ENCODE data around the gene RAB40A.

DNA sequence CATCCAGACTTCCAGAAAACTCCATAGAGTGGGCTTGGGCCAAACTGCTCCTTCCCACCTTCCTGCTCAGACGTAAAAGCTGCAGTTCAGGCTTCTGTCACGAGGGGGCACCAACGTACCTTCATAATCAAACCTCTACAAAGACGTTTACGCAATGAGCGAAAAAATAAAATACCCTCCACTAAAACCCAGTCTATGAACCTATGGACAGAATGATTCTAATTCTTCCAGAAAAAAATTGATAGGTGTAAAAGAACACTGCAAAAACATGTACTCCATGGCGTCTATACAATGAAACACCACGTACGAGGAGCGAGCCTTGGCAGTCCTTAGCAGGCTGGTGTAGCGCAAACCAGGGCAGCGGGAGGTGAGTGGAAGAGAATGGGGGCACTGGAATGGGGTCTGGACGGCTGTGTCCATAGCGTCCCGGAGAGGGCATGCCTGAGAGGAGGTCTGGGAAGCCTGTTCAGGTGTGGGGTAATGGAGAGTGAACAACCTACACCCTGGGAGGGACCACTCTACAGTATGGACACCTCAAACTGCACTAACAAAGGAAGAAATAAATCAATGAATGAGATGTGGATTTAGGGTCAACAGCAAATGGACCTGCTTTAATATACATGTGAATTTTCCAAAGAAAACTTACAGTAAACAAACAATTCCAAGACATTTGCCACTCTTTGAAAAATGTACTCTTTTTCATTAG, 14.4 kb upstream of the RAB40A start:
- TF ChIP-seq, protein P1, sequence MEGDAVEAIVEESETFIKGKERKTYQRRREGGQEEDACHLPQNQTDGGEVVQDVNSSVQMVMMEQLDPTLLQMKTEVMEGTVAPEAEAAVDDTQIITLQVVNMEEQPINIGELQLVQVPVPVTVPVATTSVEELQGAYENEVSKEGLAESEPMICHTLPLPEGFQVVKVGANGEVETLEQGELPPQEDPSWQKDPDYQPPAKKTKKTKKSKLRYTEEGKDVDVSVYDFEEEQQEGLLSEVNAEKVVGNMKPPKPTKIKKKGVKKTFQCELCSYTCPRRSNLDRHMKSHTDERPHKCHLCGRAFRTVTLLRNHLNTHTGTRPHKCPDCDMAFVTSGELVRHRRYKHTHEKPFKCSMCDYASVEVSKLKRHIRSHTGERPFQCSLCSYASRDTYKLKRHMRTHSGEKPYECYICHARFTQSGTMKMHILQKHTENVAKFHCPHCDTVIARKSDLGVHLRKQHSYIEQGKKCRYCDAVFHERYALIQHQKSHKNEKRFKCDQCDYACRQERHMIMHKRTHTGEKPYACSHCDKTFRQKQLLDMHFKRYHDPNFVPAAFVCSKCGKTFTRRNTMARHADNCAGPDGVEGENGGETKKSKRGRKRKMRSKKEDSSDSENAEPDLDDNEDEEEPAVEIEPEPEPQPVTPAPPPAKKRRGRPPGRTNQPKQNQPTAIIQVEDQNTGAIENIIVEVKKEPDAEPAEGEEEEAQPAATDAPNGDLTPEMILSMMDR (IDR thresholded peaks at IDR 0.05; ENCODE audit: low read depth, low read length, poor library complexity, severe bottlenecking): peak; percentile 74
- TF ChIP-seq EZH2phosphoT487 (IDR thresholded peaks at IDR 0.05; ENCODE audit: borderline replicate concordance, low read length): no peak
